HepG2 (cell line): ENCODE measurements around the gene PPP1R1B. TPM values are rescaled to one million over a fixed set of nuclear protein-coding genes. Genes with fewer than 3 reads are reported as not detected.

ENCODE experiments used
- GTF2F1 ChIP-seq: fragments of 150-350 bp; IDR thresholded peaks from 2 replicates; pipeline ENCODE4 v1.6.1; 2014; ENCODE audit warnings: low read length
- HMG20A ChIP-seq: IDR thresholded peaks from 2 replicates; pipeline ENCODE4 v1.6.1; 2016; ENCODE audit warnings: borderline replicate concordance
- MZF1 ChIP-seq: sonication (generic); formaldehyde crosslinking; IDR thresholded peaks from 2 replicates; pipeline ENCODE4 v1.8.1; 2023; ENCODE audit warnings: mild to moderate bottlenecking, missing genetic modification reagents, borderline replicate concordance
- SRSF4 ChIP-seq: fragments of 200-400 bp; formaldehyde crosslinking; IDR thresholded peaks from one replicate; pipeline ENCODE4 v1.6.1; 2018; ENCODE audit warnings: mild to moderate bottlenecking, low read depth, low read length, moderate library complexity; ENCODE audit not compliant: poor library complexity, severe bottlenecking
- ZIK1 ChIP-seq: sonication (generic); formaldehyde crosslinking; IDR thresholded peaks from 2 replicates; pipeline ENCODE4 v1.5.0; 2020; ENCODE audit warnings: mild to moderate bottlenecking, low read depth, missing genetic modification reagents, borderline replicate concordance
- ZNF703 ChIP-seq: sonication (generic); formaldehyde crosslinking; IDR thresholded peaks from 2 replicates; pipeline ENCODE4 v1.5.1; 2020; ENCODE audit warnings: missing genetic modification reagents, mild to moderate bottlenecking, moderate library complexity, borderline replicate concordance
- ZNF768 ChIP-seq: sonication (generic); formaldehyde crosslinking; IDR thresholded peaks from 2 replicates; pipeline ENCODE4 v1.4.0; 2020; ENCODE audit warnings: missing genetic modification reagents
- polyA plus RNA-seq, 8 experiments: library from polyadenylated mRNA; depleted of rRNA in 3 of 8; stranded (reverse) in 7 of 8; unstranded in 1 of 8; fragments of >200 nt; fragmentation: Illumina TruSeq in 4 of 8; extraction: Trizol in 4 of 8; gene quantifications; 2 replicates each; pipeline versions ENCODE4 v1.2.1 to v1.2.3, GENCODE V29; 2011 to 2016; ENCODE audit warnings: low read depth in 4 of 8, missing spikeins in 1 of 8, mixed read lengths in 1 of 8; ENCODE audit not compliant: insufficient read depth in 1 of 8
- total RNA-seq, 5 experiments: library from RNA; depleted of rRNA; stranded (reverse); fragments of >200 nt; fragmentation: Illumina TruSeq; extraction: Trizol; gene quantifications; 2 replicates each; pipeline ENCODE4 v1.2.3, GENCODE V29; 2016; ENCODE audit warnings: low read depth in 1 of 5
- TF ChIP-seq, protein P1 (sequence below): sonication (generic); formaldehyde crosslinking; IDR thresholded peaks from 2 replicates; pipeline ENCODE4 v1.4.0; 2020; ENCODE audit warnings: missing genetic modification reagents
- TF ChIP-seq, protein P2 (sequence below): sonication (generic); formaldehyde crosslinking; IDR thresholded peaks from 2 replicates; pipeline ENCODE4 v1.9.0; 2021; ENCODE audit warnings: missing genetic modification reagents, borderline replicate concordance
- TF ChIP-seq, protein P3 (sequence below): sonication (generic); formaldehyde crosslinking; IDR thresholded peaks from 2 replicates; pipeline ENCODE4 v1.8.1; 2023; ENCODE audit warnings: mild to moderate bottlenecking, inconsistent platforms, moderate library complexity, missing genetic modification reagents, borderline replicate concordance
- TF ChIP-seq, protein P4 (sequence below): sonication (generic); formaldehyde crosslinking; IDR thresholded peaks from 2 replicates; pipeline ENCODE4 v1.9.0; 2022; ENCODE audit warnings: low read depth, missing genetic modification reagents
- TF ChIP-seq, protein P5 (sequence below): sonication (generic); formaldehyde crosslinking; IDR thresholded peaks from 2 replicates; pipeline ENCODE4 v1.5.0; 2020; ENCODE audit warnings: mild to moderate bottlenecking, missing genetic modification reagents, moderate library complexity
- TF ChIP-seq, protein P6 (sequence below): sonication (generic); formaldehyde crosslinking; IDR thresholded peaks from 2 replicates; pipeline ENCODE4 v1.5.1; 2020; ENCODE audit warnings: missing genetic modification reagents, mild to moderate bottlenecking, borderline replicate concordance

PPP1R1B gene
- total and polyA plus RNA-seq, 2 of the 13 experiments (the other 11 are each of a cell fraction or from before 2014, with no cell fraction given) = 0.08 TPM; not detected in 1

DNA sequence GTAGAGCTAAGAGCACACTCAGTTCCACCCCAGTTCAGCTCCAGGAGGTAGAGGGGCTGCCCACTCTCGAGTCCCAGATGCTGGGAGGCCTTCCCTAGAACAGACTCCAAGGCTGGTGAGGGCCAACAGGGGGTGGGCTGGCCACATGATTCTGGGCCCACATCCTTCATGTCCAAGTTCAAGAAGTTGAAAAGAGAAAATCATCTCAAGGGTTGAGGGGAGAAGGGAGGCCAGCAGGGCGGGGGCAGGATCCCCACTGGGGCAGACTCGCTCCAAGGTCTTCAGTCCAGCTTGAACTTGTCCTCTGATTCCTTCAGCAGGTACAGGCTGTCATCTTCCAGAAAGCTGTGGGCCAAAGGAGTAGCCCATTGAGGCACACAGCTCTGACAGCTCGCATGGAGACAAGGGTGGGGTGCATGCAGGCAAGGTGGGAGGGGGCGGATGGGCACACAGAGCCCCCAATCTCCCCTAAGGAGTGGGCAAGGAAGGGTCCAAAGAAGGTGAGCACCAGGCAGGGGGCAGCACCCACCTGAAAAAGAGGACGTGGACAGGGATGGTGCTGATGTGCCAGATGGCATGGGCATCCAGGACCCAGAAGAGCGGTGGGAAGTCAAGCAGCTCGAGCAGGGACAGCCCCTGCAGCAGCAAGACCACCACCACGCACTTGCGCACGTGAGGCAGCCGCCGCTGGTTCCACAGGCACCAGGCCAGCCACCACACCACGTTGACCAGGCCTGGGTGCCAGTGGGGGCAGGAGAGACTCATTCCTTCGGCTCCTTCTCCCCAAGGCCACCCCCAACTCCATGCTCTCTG lies 46.0 kb downstream of the PPP1R1B start (continued):
- TF ChIP-seq, protein P1, sequence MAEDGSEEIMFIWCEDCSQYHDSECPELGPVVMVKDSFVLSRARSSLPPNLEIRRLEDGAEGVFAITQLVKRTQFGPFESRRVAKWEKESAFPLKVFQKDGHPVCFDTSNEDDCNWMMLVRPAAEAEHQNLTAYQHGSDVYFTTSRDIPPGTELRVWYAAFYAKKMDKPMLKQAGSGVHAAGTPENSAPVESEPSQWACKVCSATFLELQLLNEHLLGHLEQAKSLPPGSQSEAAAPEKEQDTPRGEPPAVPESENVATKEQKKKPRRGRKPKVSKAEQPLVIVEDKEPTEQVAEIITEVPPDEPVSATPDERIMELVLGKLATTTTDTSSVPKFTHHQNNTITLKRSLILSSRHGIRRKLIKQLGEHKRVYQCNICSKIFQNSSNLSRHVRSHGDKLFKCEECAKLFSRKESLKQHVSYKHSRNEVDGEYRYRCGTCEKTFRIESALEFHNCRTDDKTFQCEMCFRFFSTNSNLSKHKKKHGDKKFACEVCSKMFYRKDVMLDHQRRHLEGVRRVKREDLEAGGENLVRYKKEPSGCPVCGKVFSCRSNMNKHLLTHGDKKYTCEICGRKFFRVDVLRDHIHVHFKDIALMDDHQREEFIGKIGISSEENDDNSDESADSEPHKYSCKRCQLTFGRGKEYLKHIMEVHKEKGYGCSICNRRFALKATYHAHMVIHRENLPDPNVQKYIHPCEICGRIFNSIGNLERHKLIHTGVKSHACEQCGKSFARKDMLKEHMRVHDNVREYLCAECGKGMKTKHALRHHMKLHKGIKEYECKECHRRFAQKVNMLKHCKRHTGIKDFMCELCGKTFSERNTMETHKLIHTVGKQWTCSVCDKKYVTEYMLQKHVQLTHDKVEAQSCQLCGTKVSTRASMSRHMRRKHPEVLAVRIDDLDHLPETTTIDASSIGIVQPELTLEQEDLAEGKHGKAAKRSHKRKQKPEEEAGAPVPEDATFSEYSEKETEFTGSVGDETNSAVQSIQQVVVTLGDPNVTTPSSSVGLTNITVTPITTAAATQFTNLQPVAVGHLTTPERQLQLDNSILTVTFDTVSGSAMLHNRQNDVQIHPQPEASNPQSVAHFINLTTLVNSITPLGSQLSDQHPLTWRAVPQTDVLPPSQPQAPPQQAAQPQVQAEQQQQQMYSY (CRISPR knock-in tag) = no peak
- TF ChIP-seq SRSF4 = no peak
- TF ChIP-seq, protein P2, sequence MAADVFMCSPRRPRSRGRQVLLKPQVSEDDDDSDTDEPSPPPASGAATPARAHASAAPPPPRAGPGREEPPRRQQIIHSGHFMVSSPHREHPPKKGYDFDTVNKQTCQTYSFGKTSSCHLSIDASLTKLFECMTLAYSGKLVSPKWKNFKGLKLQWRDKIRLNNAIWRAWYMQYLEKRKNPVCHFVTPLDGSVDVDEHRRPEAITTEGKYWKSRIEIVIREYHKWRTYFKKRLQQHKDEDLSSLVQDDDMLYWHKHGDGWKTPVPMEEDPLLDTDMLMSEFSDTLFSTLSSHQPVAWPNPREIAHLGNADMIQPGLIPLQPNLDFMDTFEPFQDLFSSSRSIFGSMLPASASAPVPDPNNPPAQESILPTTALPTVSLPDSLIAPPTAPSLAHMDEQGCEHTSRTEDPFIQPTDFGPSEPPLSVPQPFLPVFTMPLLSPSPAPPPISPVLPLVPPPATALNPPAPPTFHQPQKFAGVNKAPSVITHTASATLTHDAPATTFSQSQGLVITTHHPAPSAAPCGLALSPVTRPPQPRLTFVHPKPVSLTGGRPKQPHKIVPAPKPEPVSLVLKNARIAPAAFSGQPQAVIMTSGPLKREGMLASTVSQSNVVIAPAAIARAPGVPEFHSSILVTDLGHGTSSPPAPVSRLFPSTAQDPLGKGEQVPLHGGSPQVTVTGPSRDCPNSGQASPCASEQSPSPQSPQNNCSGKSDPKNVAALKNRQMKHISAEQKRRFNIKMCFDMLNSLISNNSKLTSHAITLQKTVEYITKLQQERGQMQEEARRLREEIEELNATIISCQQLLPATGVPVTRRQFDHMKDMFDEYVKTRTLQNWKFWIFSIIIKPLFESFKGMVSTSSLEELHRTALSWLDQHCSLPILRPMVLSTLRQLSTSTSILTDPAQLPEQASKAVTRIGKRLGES (CRISPR knock-in tag) = no peak
- TF ChIP-seq, protein P3, sequence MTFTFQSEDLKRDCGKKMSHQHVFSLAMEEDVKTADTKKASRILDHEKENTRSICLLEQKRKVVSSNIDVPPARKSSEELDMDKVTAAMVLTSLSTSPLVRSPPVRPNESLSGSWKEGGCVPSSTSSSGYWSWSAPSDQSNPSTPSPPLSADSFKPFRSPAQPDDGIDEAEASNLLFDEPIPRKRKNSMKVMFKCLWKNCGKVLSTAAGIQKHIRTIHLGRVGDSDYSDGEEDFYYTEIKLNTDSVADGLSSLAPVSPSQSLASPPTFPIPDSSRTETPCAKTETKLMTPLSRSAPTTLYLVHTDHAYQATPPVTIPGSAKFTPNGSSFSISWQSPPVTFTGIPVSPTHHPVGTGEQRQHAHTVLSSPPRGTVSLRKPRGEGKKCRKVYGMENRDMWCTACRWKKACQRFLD (CRISPR knock-in tag) = no peak
- TF ChIP-seq, protein P4, sequence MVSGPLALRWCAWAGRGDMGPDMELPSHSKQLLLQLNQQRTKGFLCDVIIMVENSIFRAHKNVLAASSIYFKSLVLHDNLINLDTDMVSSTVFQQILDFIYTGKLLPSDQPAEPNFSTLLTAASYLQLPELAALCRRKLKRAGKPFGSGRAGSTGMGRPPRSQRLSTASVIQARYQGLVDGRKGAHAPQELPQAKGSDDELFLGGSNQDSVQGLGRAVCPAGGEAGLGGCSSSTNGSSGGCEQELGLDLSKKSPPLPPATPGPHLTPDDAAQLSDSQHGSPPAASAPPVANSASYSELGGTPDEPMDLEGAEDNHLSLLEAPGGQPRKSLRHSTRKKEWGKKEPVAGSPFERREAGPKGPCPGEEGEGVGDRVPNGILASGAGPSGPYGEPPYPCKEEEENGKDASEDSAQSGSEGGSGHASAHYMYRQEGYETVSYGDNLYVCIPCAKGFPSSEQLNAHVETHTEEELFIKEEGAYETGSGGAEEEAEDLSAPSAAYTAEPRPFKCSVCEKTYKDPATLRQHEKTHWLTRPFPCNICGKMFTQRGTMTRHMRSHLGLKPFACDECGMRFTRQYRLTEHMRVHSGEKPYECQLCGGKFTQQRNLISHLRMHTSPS (CRISPR knock-in tag) = 0 out of 2 replicates have a peak, but pooled peaks have one; percentile 54
- 0 out of 2 replicates have a peak, but pooled peaks have one; percentile 44 for TF ChIP-seq ZIK1
- TF ChIP-seq, protein P5, sequence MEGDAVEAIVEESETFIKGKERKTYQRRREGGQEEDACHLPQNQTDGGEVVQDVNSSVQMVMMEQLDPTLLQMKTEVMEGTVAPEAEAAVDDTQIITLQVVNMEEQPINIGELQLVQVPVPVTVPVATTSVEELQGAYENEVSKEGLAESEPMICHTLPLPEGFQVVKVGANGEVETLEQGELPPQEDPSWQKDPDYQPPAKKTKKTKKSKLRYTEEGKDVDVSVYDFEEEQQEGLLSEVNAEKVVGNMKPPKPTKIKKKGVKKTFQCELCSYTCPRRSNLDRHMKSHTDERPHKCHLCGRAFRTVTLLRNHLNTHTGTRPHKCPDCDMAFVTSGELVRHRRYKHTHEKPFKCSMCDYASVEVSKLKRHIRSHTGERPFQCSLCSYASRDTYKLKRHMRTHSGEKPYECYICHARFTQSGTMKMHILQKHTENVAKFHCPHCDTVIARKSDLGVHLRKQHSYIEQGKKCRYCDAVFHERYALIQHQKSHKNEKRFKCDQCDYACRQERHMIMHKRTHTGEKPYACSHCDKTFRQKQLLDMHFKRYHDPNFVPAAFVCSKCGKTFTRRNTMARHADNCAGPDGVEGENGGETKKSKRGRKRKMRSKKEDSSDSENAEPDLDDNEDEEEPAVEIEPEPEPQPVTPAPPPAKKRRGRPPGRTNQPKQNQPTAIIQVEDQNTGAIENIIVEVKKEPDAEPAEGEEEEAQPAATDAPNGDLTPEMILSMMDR (CRISPR knock-in tag) = peak; percentile 14; the same call in 1 of the 2 replicates
- TF ChIP-seq, protein P6, sequence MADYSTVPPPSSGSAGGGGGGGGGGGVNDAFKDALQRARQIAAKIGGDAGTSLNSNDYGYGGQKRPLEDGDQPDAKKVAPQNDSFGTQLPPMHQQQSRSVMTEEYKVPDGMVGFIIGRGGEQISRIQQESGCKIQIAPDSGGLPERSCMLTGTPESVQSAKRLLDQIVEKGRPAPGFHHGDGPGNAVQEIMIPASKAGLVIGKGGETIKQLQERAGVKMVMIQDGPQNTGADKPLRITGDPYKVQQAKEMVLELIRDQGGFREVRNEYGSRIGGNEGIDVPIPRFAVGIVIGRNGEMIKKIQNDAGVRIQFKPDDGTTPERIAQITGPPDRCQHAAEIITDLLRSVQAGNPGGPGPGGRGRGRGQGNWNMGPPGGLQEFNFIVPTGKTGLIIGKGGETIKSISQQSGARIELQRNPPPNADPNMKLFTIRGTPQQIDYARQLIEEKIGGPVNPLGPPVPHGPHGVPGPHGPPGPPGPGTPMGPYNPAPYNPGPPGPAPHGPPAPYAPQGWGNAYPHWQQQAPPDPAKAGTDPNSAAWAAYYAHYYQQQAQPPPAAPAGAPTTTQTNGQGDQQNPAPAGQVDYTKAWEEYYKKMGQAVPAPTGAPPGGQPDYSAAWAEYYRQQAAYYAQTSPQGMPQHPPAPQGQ (CRISPR knock-in tag) = 0 out of 2 replicates have a peak, but pooled peaks have one; percentile 44
- TF ChIP-seq GTF2F1 = no peak
- no peak for TF ChIP-seq ZNF703 (CRISPR knock-in tag)
- TF ChIP-seq ZNF768 (CRISPR knock-in tag) = no peak
- TF ChIP-seq MZF1 (CRISPR knock-in tag) = no peak
- TF ChIP-seq HMG20A (CRISPR knock-in tag) = no peak
